K562 (cell line): ENCODE data around the gene UBL7. TPM values are rescaled to one million over a fixed set of nuclear protein-coding genes. Genes with fewer than 3 reads are reported as not detected.

Experiments
- ATAC-seq: fragments of 200-7000 bp; cut with Tn5 transposase; 3 replicates; pipeline ENCODE4 v1.9.1; 2020; ENCODE audit warnings: moderate library complexity
- BruUV-seq: library from RNA; stranded (reverse); fragments of 400-500 nt; replicated peaks from 2 replicates; lab custom pipeline; 2021; lab: Mats Ljungman, UMichigan
- CTCF ChIA-PET: fragments of 300-600 bp; formaldehyde crosslinking; extraction: SDS; loops from one replicate; lab custom pipeline; 2021; ENCODE audit warnings: low intra/inter-chr PET ratio; lab: Yijun Ruan, JAX
- POLR2A ChIA-PET: fragments of 300-600, 350-650 bp; sonication (Branson Sonifier 250); formaldehyde crosslinking; extraction: SDS; loops from one replicate; lab custom pipeline; 2021; ENCODE audit warnings: antibody characterized with exemption, inconsistent platforms; lab: Yijun Ruan, JAX
- DNase-seq, 4 experiments: peaks; one replicate each; pipeline versions ENCODE4 v3.0.0 to v3.0.0-alpha.2; 2011 to 2018; ENCODE audit warnings: low spot score in 3 of 4, mixed read lengths in 3 of 4; ENCODE audit errors: extremely low read depth in 1 of 4
- FAIRE-seq: peaks from 2 replicates; lab custom pipeline; 2011; peaks lifted over from hg19 to GRCh38; lab: Jason Lieb, UNC
- H2AFZ ChIP-seq: 2 replicates; pipeline ENCODE4 v1.6.0; 2011; ENCODE audit warnings: low read depth, low read length, control low read depth, inconsistent platforms
- H3K27ac ChIP-seq: fragments of 200-600 bp; 3 replicates; pipeline ENCODE4 v1.8.0; 2011; ENCODE audit warnings: low read depth, mild to moderate bottlenecking, control low read depth, inconsistent platforms, low read length, moderate library complexity, mixed read lengths; ENCODE audit errors: extremely low read depth
- H3K27me3 ChIP-seq, 2 experiments: fragments of 300-600 bp in 1 of 2; 2 replicates in 1 of 2; 3 replicates in 1 of 2; pipeline versions ENCODE4 v1.6.0 to v1.8.0; 2011; ENCODE audit warnings: inconsistent platforms in 2 of 2, low read length in 2 of 2, mild to moderate bottlenecking in 1 of 2, mixed read lengths in 1 of 2, moderate library complexity in 1 of 2; ENCODE audit not compliant: control insufficient read depth in 2 of 2, insufficient read depth in 2 of 2
- H3K36me3 ChIP-seq: fragments of 300-600 bp; 3 replicates; pipeline ENCODE4 v1.8.0; 2011; ENCODE audit warnings: mild to moderate bottlenecking, low read length, inconsistent platforms; ENCODE audit not compliant: control insufficient read depth, insufficient read depth
- H3K4me1 ChIP-seq, 2 experiments: fragments of 200-600 bp in 1 of 2; replicated peaks in 1 of 2; 2 replicates in 1 of 2; 3 replicates in 1 of 2; pipeline versions ENCODE4 v1.5.1 to v1.8.0; 2011; ENCODE audit warnings: inconsistent platforms in 2 of 2, low read length in 2 of 2, mild to moderate bottlenecking in 1 of 2, mixed read lengths in 1 of 2, moderate library complexity in 1 of 2; ENCODE audit not compliant: control insufficient read depth in 2 of 2, insufficient read depth in 2 of 2
- H3K4me2 ChIP-seq: 2 replicates; pipeline ENCODE4 v1.6.1; 2011; ENCODE audit warnings: low read length, control low read depth, inconsistent platforms, mixed read lengths; ENCODE audit not compliant: insufficient read depth
- H3K4me3 ChIP-seq: fragments of 200-600 bp; sonication (generic), shearing (Covaris generic); 2 replicates; pipeline ENCODE4 v1.5.1; 2016; ENCODE audit warnings: control low read depth, inconsistent platforms
- H3K79me2 ChIP-seq: fragments of 200-600 bp; 3 replicates; pipeline ENCODE4 v1.8.0; 2011; ENCODE audit warnings: low read length, inconsistent platforms; ENCODE audit not compliant: control insufficient read depth, insufficient read depth
- H3K9ac ChIP-seq, 2 experiments: 2 replicates each; pipeline versions ENCODE4 v1.6.0 to v1.6.1; 2011; ENCODE audit warnings: low read depth in 2 of 2, low read length in 2 of 2, control low read depth in 1 of 2, inconsistent platforms in 1 of 2, mild to moderate bottlenecking in 1 of 2, mixed read lengths in 1 of 2; ENCODE audit not compliant: insufficient read depth in 1 of 2
- H3K9me1 ChIP-seq: one replicate; pipeline ENCODE4 v1.6.0; 2011; ENCODE audit warnings: inconsistent platforms, mild to moderate bottlenecking, low read length, moderate library complexity; ENCODE audit not compliant: control insufficient read depth, insufficient read depth
- H3K9me3 ChIP-seq: replicated peaks from 2 replicates; pipeline ENCODE4 v1.5.1; 2011; ENCODE audit warnings: low read depth, low read length, inconsistent platforms; ENCODE audit not compliant: control insufficient read depth, insufficient read depth
- H4K20me1 ChIP-seq: replicated peaks from 2 replicates; pipeline ENCODE4 v1.6.1; 2011; ENCODE audit warnings: low read length, inconsistent platforms, mixed read lengths; ENCODE audit not compliant: control insufficient read depth, insufficient read depth
- ELF2 ChIP-seq: fragments of 250-450 bp; sonication (Bioruptor Pico); IDR thresholded peaks from 2 replicates; pipeline ENCODE4 v1.5.0; 2021; ENCODE audit warnings: mild to moderate bottlenecking
- GATAD2A ChIP-seq: fragments of 450-650 bp; IDR thresholded peaks from 2 replicates; pipeline ENCODE4 v1.6.1; 2017
- GTF3C2 ChIP-seq: IDR thresholded peaks from 3 replicates; pipeline ENCODE4 v1.6.1; 2011; ENCODE audit warnings: borderline replicate concordance, mild to moderate bottlenecking, moderate library complexity; ENCODE audit not compliant: insufficient read length; ENCODE audit errors: extremely low read depth
- KDM1A ChIP-seq, 2 experiments: fragments of 450-650 bp; IDR thresholded peaks; 2 replicates each; pipeline ENCODE4 v1.6.1; 2016; ENCODE audit warnings: mild to moderate bottlenecking in 2 of 2
- MLX ChIP-seq, 2 experiments: fragments of 450-650 bp in 1 of 2; sonication (generic) in 1 of 2; formaldehyde crosslinking; conservative IDR thresholded peaks; 2 replicates each; pipeline versions ENCODE4 v1.4.0 to v1.8.1; 2020 to 2022; ENCODE audit warnings: mild to moderate bottlenecking in 1 of 2, missing genetic modification reagents in 1 of 2
- MYC ChIP-seq, 2 experiments: fragments of 250-450 bp in 1 of 2; sonication (Bioruptor Pico) in 1 of 2; IDR thresholded peaks; 2 replicates each; pipeline versions ENCODE4 v1.5.1 to v1.6.1; 2012 to 2021; ENCODE audit warnings: low read depth in 2 of 2, borderline replicate concordance in 1 of 2, improper control_type of control experiment in 1 of 2, low read length in 1 of 2, mild to moderate bottlenecking in 1 of 2, moderate library complexity in 1 of 2
- NCOA1 ChIP-seq: fragments of 450-650 bp; IDR thresholded peaks from 2 replicates; pipeline ENCODE4 v1.6.1; 2016; ENCODE audit warnings: low read depth
- NFIC ChIP-seq: fragments of 450-650 bp; IDR thresholded peaks from 2 replicates; pipeline ENCODE4 v1.6.1; 2017; ENCODE audit warnings: mild to moderate bottlenecking, inconsistent platforms
- PBX2 ChIP-seq, 2 experiments: IDR thresholded peaks in 1 of 2; conservative IDR thresholded peaks in 1 of 2; 2 replicates each; pipeline ENCODE4 v1.6.1; 2016; ENCODE audit warnings: low read depth in 2 of 2, mild to moderate bottlenecking in 1 of 2, missing compliant biosample characterization in 1 of 2, missing genetic modification characterization in 1 of 2, moderate library complexity in 1 of 2
- RBM22 ChIP-seq: fragments of 200-400 bp; formaldehyde crosslinking; IDR thresholded peaks from 2 replicates; pipeline ENCODE4 v1.6.1; 2018; ENCODE audit warnings: low read length, low read depth; ENCODE audit not compliant: poor library complexity, severe bottlenecking
- SMARCA5 ChIP-seq: fragments of 450-650 bp; IDR thresholded peaks from 2 replicates; pipeline ENCODE4 v1.6.1; 2016
- ZFP36 ChIP-seq: fragments of 150-350 bp; IDR thresholded peaks from 2 replicates; pipeline ENCODE4 v1.6.1; 2018; ENCODE audit warnings: low read length, low read depth; ENCODE audit not compliant: partially characterized antibody
- ZNF263 ChIP-seq: sonication (generic); formaldehyde crosslinking; IDR thresholded peaks from 2 replicates; pipeline ENCODE4 v1.8.0; 2022; ENCODE audit warnings: mild to moderate bottlenecking, missing genetic modification reagents, borderline replicate concordance
- ZNF707 ChIP-seq: fragments of 250-450 bp; sonication (Bioruptor Pico); conservative IDR thresholded peaks from 2 replicates; pipeline ENCODE4 v1.8.0; 2022; ENCODE audit warnings: inconsistent platforms, mild to moderate bottlenecking, moderate library complexity
- WGBS: fragments of 100-300 bp; shearing (Covaris generic); methylation state at CpG from one replicate; pipeline ENCODE4 v1.1.6; 2016; ENCODE audit warnings: low coverage, mixed read lengths; ENCODE audit not compliant: insufficient coverage; ENCODE audit errors: missing lambda C conversion rate; 5-methylcytosine and 5-hydroxymethylcytosine counted together
- in situ Hi-C: fragments of 300-500 bp; cut with MboI; formaldehyde crosslinking; loops from 4 replicates; pipeline ENCODE4 v1.15.0; 2018; ENCODE audit warnings: inconsistent platforms, mixed read lengths
- intact Hi-C: fragments of 100-400 bp; cut with micrococcal nuclease; formaldehyde crosslinking; loops from 2 replicates; pipeline ENCODE4 v1.14.2; 2022
- polyA plus RNA-seq, 8 experiments: library from polyadenylated mRNA; depleted of rRNA in 4 of 8; stranded (reverse) in 5 of 8; unstranded in 3 of 8; fragments of >200 nt; fragmentation: Nextera tagmentation in 2 of 8; fragmentation: Illumina TruSeq in 1 of 8; extraction: Ambion mirVana in 2 of 8; extraction: Trizol in 1 of 8; gene quantifications; 2 replicates each; pipeline versions ENCODE4 v1.2.1 to v1.2.3, GENCODE V29; 2011 to 2014; ENCODE audit warnings: inconsistent platforms in 1 of 8, missing spikeins in 1 of 8
- total RNA-seq, 7 experiments: library from RNA; depleted of rRNA in 6 of 7; stranded (reverse); fragments of >200 nt in 6 of 7; fragmentation: Illumina TruSeq in 2 of 7; extraction: Trizol in 2 of 7; gene quantifications; 2 replicates each; pipeline versions ENCODE4 v1.2.1 to v1.2.3, GENCODE V29; 2011 to 2021; ENCODE audit warnings: low replicate concordance in 1 of 7

UBL7 gene
- total and polyA plus RNA-seq, 9 of the 15 experiments (the other 6 are each of a cell fraction or from before 2014, with no cell fraction given) = 19.2 to 63.4 (median 44.9) TPM

- H3K9me1 ChIP-seq = peaks cover 2% of the 10 kb centered on the region
- H3K4me2 ChIP-seq = no peak overlapping the region
- intact Hi-C loops = no loop called here
- H3K79me2 ChIP-seq = peaks cover 98% of the 10 kb centered on the region
- WGBS = 85% methylated on average over 9 of the region's 9 CpGs
- CTCF ChIA-PET = no interaction called here
- H3K4me1 ChIP-seq = peaks cover 78 to 83% of the 10 kb centered on the region in 2 experiments
- peaks cover 48% of the 10 kb centered on the region for H4K20me1 ChIP-seq
- POLR2A ChIA-PET = interaction anchor here (0.6 to 1.3 kb wide), 6 partner anchors 9 to 1180 kb away, joined by 3 to 6 read pairs (median 3); no protein-coding TSS in a partner anchor
- H2AFZ ChIP-seq = no peak overlapping the region
- FAIRE-seq = no peak
- no peaks in the 10 kb centered on the region for H3K9me3 ChIP-seq
- H3K36me3 ChIP-seq = peaks cover 46% of the 10 kb centered on the region
- no peak overlapping the region for H3K4me3 ChIP-seq
- peak overlapping the region in 1 of 2 experiments; percentile 86; a peak in 2 of 4 replicates for H3K9ac ChIP-seq
- in situ Hi-C loops = no loop called here
- BruUV-seq = no TSS peak
- no peaks in the 10 kb centered on the region for H3K27me3 ChIP-seq
- no peak for ATAC-seq
- no peak overlapping the region for H3K27ac ChIP-seq
- DNase-seq = peak in 1 of 4 experiments; percentile 8
- peak; percentile 80 to 89 for TF ChIP-seq KDM1A (IDR thresholded peaks at IDR 0.05)
- TF ChIP-seq RBM22 = no peak
- peak; percentile 70 for TF ChIP-seq NFIC
- no peak for TF ChIP-seq ELF2
- 0 out of 2 replicates have a peak, but pooled peaks have one; percentile 25 for TF ChIP-seq ZNF263 (CRISPR knock-in tag)
- no peak for TF ChIP-seq NCOA1
- TF ChIP-seq ZNF707 = no peak
- TF ChIP-seq MYC (IDR thresholded peaks at IDR 0.05; ENCODE audit: low read depth, low read length) = no peak
- no peak for TF ChIP-seq MYC (CRISPR knock-in tag; IDR thresholded peaks at IDR 0.05; ENCODE audit: borderline replicate concordance, low read depth)
- peak; percentile 98 for TF ChIP-seq ZFP36
- no peak for TF ChIP-seq PBX2 (CRISPR knock-in tag; IDR thresholded peaks at IDR 0.05; ENCODE audit: low read depth)
- TF ChIP-seq PBX2 (tag; conservative IDR thresholded peaks at IDR 0.05; ENCODE audit: low read depth) = no peak
- peak; percentile 90 for TF ChIP-seq SMARCA5
- TF ChIP-seq GTF3C2 = peak; percentile 25
- TF ChIP-seq GATAD2A = no peak
- no peak for TF ChIP-seq MLX (CRISPR knock-in tag; conservative IDR thresholded peaks at IDR 0.05)
These were observed 33.1 kb downstream of the UBL7 start for GRCh38 chr15:74427607-74428441.
